Measurements from ENCODE around the gene GPC2.
"Not testable (repeated sequence)": the region's sequence is repeated elsewhere in the genome, so short reads cannot be mapped to it uniquely, and the experiment has no call there.

The GPC2 gene

GRCh38 chr7:100177045-100178001, at the start of gene GPC2, which contains the start of gene STAG3:
GPC2 (minus strand) TSS chr7:100177381; CDS start chr7:100177199, 182 bp downstream.
STAG3 (plus strand) TSS chr7:100177918; CDS start chr7:100180557, 2,639 bp downstream.
- DNase-seq, result peak; percentile 96

GRCh38 chr7:100224891-100225290, 47.7 kb upstream of the GPC2 start:
- not testable (repeated sequence) for DNase-seq

GRCh38 chr7:100223376-100223927, 46.3 kb upstream of the GPC2 start:
- DNase-seq, result not testable (repeated sequence)

GRCh38 chr7:100222445-100223132, 45.4 kb upstream of the GPC2 start:
- DNase-seq, result no peak

- no peak for DNase-seq
Measured at GRCh38 chr7:100221767-100222444, 44.7 kb upstream of the GPC2 start.

- DNase-seq, result no peak
Measured at GRCh38 chr7:100221231-100221718, 44.1 kb upstream of the GPC2 start.

- DNase-seq, result no peak
Measured at GRCh38 chr7:100220586-100221230, 43.5 kb upstream of the GPC2 start.

GRCh38 chr7:100219801-100220585, 42.8 kb upstream of the GPC2 start, which contains the start of gene PVRIG:
PVRIG (plus strand) TSS chr7:100219949; CDS start chr7:100219971, 22 bp downstream.
- not testable (repeated sequence) for DNase-seq

- no peak for DNase-seq
Measured at GRCh38 chr7:100219271-100219737, 42.1 kb upstream of the GPC2 start.

- DNase-seq, result peak; percentile 71
Measured at GRCh38 chr7:100217934-100218333, 40.8 kb upstream of the GPC2 start.

- peak; percentile 25 for DNase-seq
Measured at GRCh38 chr7:100215895-100216294, 38.7 kb upstream of the GPC2 start.

- not testable (repeated sequence) for DNase-seq
Measured at GRCh38 chr7:100214356-100214755, 37.2 kb upstream of the GPC2 start.

- DNase-seq, result no peak
Measured at GRCh38 chr7:100213672-100214071, 36.5 kb upstream of the GPC2 start.

GRCh38 chr7:100212631-100213286, 35.6 kb upstream of the GPC2 start:
- no peak for DNase-seq

GRCh38 chr7:100211342-100211780, 34.2 kb upstream of the GPC2 start:
- no peak for DNase-seq

GRCh38 chr7:100210805-100211204, 33.6 kb upstream of the GPC2 start:
- DNase-seq, result no peak

GRCh38 chr7:100209493-100209892, 32.3 kb upstream of the GPC2 start:
- no peak for DNase-seq

GRCh38 chr7:100208911-100209408, 31.8 kb upstream of the GPC2 start:
- DNase-seq, result no peak

- no peak for DNase-seq
Measured at GRCh38 chr7:100204454-100204853, 27.3 kb upstream of the GPC2 start.

GRCh38 chr7:100200693-100201092, 23.5 kb upstream of the GPC2 start:
- no peak for DNase-seq
